ENCODE data around the gene C17orf67. TPM values are rescaled to one million over a fixed set of nuclear protein-coding genes. Genes with fewer than 3 reads are reported as not detected.

The C17orf67 gene
- total RNA-seq, 6 donors from 2014 or later, result 0.76 to 4.2 (median 1.6) TPM

GRCh38 chr17:56838687-56839086 is 5.0 kb upstream of the C17orf67 start:
- no peak for TF ChIP-seq POLR2AphosphoS5 (IDR thresholded peaks at IDR 0.05)
- TF ChIP-seq EP300 (IDR thresholded peaks at IDR 0.05), result no peak
- no peak for TF ChIP-seq POLR2A (IDR thresholded peaks at IDR 0.05)
- no peak for TF ChIP-seq CTCF (IDR thresholded peaks at IDR 0.05)
- peaks cover 0 to 4% (median 0%) of the 10 kb centered on the region in 4 donors for H3K36me3 ChIP-seq
- no peak overlapping the region for H3K4me3 ChIP-seq
- WGBS, 2 donors, result 69 to 73% methylated on average over 3 of the region's 3 CpGs
- no peak for ATAC-seq (ENCODE audit: low FRiP score in 2 of 2)
- no peaks in the 10 kb centered on the region for H3K27me3 ChIP-seq
- H3K9me3 ChIP-seq, result no peaks in the 10 kb centered on the region
- peak overlapping the region in 1 of 4 donors; percentile 60 for H3K27ac ChIP-seq
- no peak for DNase-seq
- peaks cover 10 to 34% (median 17%) of the 10 kb centered on the region in 4 donors for H3K4me1 ChIP-seq

- H3K4me1 ChIP-seq, result peaks cover 21 to 36% (median 25%) of the 10 kb centered on the region in 4 donors
- no peaks in the 10 kb centered on the region for H3K36me3 ChIP-seq
- DNase-seq, result no peak
- H3K27me3 ChIP-seq, result no peaks in the 10 kb centered on the region
- peak overlapping the region in 3 of 4 donors; percentile 71 to 97 (median 96) for H3K4me3 ChIP-seq
- WGBS, 2 donors, result 37 to 60% methylated on average over 4 to 7 of the region's 7 CpGs
- H3K9me3 ChIP-seq, result no peaks in the 10 kb centered on the region
- ATAC-seq (ENCODE audit: low FRiP score in 2 of 2), result no peak
- TF ChIP-seq POLR2AphosphoS5 (IDR thresholded peaks at IDR 0.05) (no peak), POLR2A (IDR thresholded peaks at IDR 0.05) (no peak), EP300 (IDR thresholded peaks at IDR 0.05) (no peak), CTCF (IDR thresholded peaks at IDR 0.05) (no peak)
- peak overlapping the region; percentile 77 to 98 (median 86) for H3K27ac ChIP-seq
These were observed 1.5 kb upstream of the C17orf67 start for GRCh38 chr17:56835264-56835585.

- peaks cover 21 to 36% (median 25%) of the 10 kb centered on the region in 4 donors for H3K4me1 ChIP-seq
- H3K36me3 ChIP-seq, result no peaks in the 10 kb centered on the region
- peak overlapping the region; percentile 77 to 98 (median 86) for H3K27ac ChIP-seq
- H3K4me3 ChIP-seq, result peak overlapping the region; percentile 59 to 97 (median 84)
- no peaks in the 10 kb centered on the region for H3K9me3 ChIP-seq
- no peaks in the 10 kb centered on the region for H3K27me3 ChIP-seq
- peak; percentile 54 to 92 for DNase-seq
- ATAC-seq (ENCODE audit: low FRiP score in 2 of 2), result peak; percentile 15 to 42
- WGBS, 2 donors, result 5 to 15% methylated on average over 27 to 36 of the region's 81 CpGs
- TF ChIP-seq EP300 (IDR thresholded peaks at IDR 0.05) (no peak), CTCF (IDR thresholded peaks at IDR 0.05) (peak in 3 of 6 experiments; percentile 13 to 54 (median 36))
These were observed 902 bp upstream of the C17orf67 start for GRCh38 chr17:56834380-56835263.

GRCh38 chr17:56833057-56833808 is 487 bp downstream of the C17orf67 start:
- peak overlapping the region; percentile 51 to 97 (median 84) for H3K4me3 ChIP-seq
- no peaks in the 10 kb centered on the region for H3K9me3 ChIP-seq
- DNase-seq, result peak; percentile 70 to 92
- WGBS, 2 donors, result 1 to 2% methylated on average over 8 to 32 of the region's 95 CpGs
- H3K4me1 ChIP-seq, result peaks cover 19 to 34% (median 25%) of the 10 kb centered on the region in 4 donors
- TF ChIP-seq POLR2A (IDR thresholded peaks at IDR 0.05) (no peak), CTCF (IDR thresholded peaks at IDR 0.05) (peak in 4 of 6 experiments; percentile 7 to 48 (median 26)), POLR2AphosphoS5 (IDR thresholded peaks at IDR 0.05) (peak in 1 of 2 donors; percentile 11)
- H3K36me3 ChIP-seq, result no peaks in the 10 kb centered on the region
- H3K27ac ChIP-seq, result peak overlapping the region; percentile 77 to 98 (median 86)
- peak; percentile 42 to 66 for ATAC-seq (ENCODE audit: low FRiP score in 2 of 2)
- no peaks in the 10 kb centered on the region for H3K27me3 ChIP-seq
